OCI-LY7 (cell line): Measurements from ENCODE around the gene SLC37A2. TPM values are rescaled to one million over a fixed set of nuclear protein-coding genes. Genes with fewer than 3 reads are reported as not detected.

Source experiments
- BruUV-seq: library from RNA; stranded (reverse); fragments of 400-500 nt; replicated peaks from 2 replicates; lab custom pipeline; 2021; lab: Mats Ljungman, UMichigan
- CTCF ChIA-PET: fragments of 300-600 bp; sonication (Branson Sonifier 250); formaldehyde crosslinking; loops from one replicate; lab custom pipeline; 2022; ENCODE audit warnings: antibody characterized with exemption; ENCODE audit not compliant: unreplicated experiment; lab: Charles Lee
- POLR2A ChIA-PET: fragments of 300-600 bp; sonication (Branson Sonifier 250); formaldehyde crosslinking; loops from one replicate; lab custom pipeline; 2022; ENCODE audit warnings: antibody characterized with exemption; lab: Charles Lee
- DNase-seq: peaks from one replicate; pipeline ENCODE4 v3.0.0-alpha.2; 2015; ENCODE audit warnings: low spot score
- H2AFZ ChIP-seq: fragments of 200-600 bp; sonication (generic), shearing (Covaris generic); 2 replicates; pipeline ENCODE4 v1.6.1; 2014; ENCODE audit warnings: mild to moderate bottlenecking, antibody characterized with exemption, low read length, moderate library complexity
- H3K27ac ChIP-seq: fragments of 200-600 bp; sonication (generic); 2 replicates; pipeline ENCODE4 v1.5.1; 2014; ENCODE audit warnings: mixed run types, low read depth, mild to moderate bottlenecking, moderate library complexity, low read length, inconsistent platforms; ENCODE audit not compliant: poor library complexity, severe bottlenecking
- H3K36me3 ChIP-seq: fragments of 200-600 bp; sonication (generic); 2 replicates; pipeline ENCODE4 v1.6.1; 2014; ENCODE audit warnings: mild to moderate bottlenecking, antibody characterized with exemption, low read length, moderate library complexity, mixed read lengths; ENCODE audit not compliant: insufficient read depth
- H3K4me1 ChIP-seq: fragments of 200-600 bp; sonication (generic); 2 replicates; pipeline ENCODE4 v1.5.1; 2014; ENCODE audit warnings: mild to moderate bottlenecking, low read length; ENCODE audit not compliant: insufficient read depth, poor library complexity, severe bottlenecking
- H3K4me2 ChIP-seq: fragments of 200-600 bp; sonication (generic); 2 replicates; pipeline ENCODE4 v1.6.1; 2014; ENCODE audit warnings: mild to moderate bottlenecking, low read length
- H3K4me3 ChIP-seq: fragments of 200-600 bp; sonication (generic); 2 replicates; pipeline ENCODE4 v1.5.1; 2014; ENCODE audit warnings: mild to moderate bottlenecking, low read depth, low read length; ENCODE audit not compliant: poor library complexity, severe bottlenecking
- H3K79me2 ChIP-seq: fragments of 200-600 bp; sonication (generic); 2 replicates; pipeline ENCODE4 v1.6.1; 2016; ENCODE audit warnings: low read depth, mild to moderate bottlenecking, low read length, moderate library complexity, mixed read lengths; ENCODE audit not compliant: insufficient read depth
- H3K9me2 ChIP-seq: fragments of 200-600 bp; sonication (generic); 2 replicates; pipeline ENCODE4 v1.6.1; 2016; ENCODE audit warnings: mild to moderate bottlenecking, low read length, mixed read lengths; ENCODE audit not compliant: insufficient read depth
- H3K9me3 ChIP-seq: fragments of 200-600 bp; sonication (generic); 2 replicates; pipeline ENCODE4 v1.6.1; 2014; ENCODE audit warnings: mild to moderate bottlenecking, mixed run types, low read length, mixed read lengths
- H4K20me1 ChIP-seq: fragments of 200-600 bp; sonication (generic); 2 replicates; pipeline ENCODE4 v1.6.1; 2014; ENCODE audit warnings: mild to moderate bottlenecking, antibody characterized with exemption, low read length, moderate library complexity, mixed read lengths; ENCODE audit not compliant: insufficient read depth
- CTCF ChIP-seq: fragments of 200-600 bp; sonication (generic); conservative IDR thresholded peaks from 2 replicates; pipeline ENCODE4 v1.5.1; 2014; ENCODE audit warnings: mild to moderate bottlenecking, antibody characterized with exemption, low read length, moderate library complexity, mixed read lengths
- EZH2phosphoT487 ChIP-seq: fragments of 200-600 bp; sonication (generic); IDR thresholded peaks from 2 replicates; pipeline ENCODE4 v1.6.1; 2018; ENCODE audit warnings: low read depth, borderline replicate concordance, mild to moderate bottlenecking, mixed run types, antibody characterized with exemption, low read length, moderate library complexity, mixed read lengths
- intact Hi-C: fragments of 100-400 bp; cut with micrococcal nuclease; formaldehyde crosslinking; loops from one replicate; pipeline ENCODE4 v1.10.0; 2022; ENCODE audit not compliant: unreplicated experiment
- total RNA-seq, 2 experiments: library from RNA; depleted of rRNA in 1 of 2; stranded (reverse); fragments of >200 nt in 1 of 2; shearing (Covaris generic) in 1 of 2; gene quantifications; 2 replicates each; pipeline ENCODE4 v1.2.3, GENCODE V29; 2014 to 2022

Gene SLC37A2
- total RNA-seq, 2 experiments from 2014 or later = 0.57 to 0.93 TPM

GRCh38 chr11:125123194-125123946, 60.3 kb downstream of the SLC37A2 start:
- TF ChIP-seq CTCF (no peak), EZH2phosphoT487 (no peak)
- intact Hi-C loops = no loop called here
- Histone ChIP-seq H4K20me1 (no peaks in the 10 kb centered on the region), H3K79me2 (no peaks in the 10 kb centered on the region), H3K27ac (no peak overlapping the region), H3K9me2 (no peaks in the 10 kb centered on the region), H3K9me3 (peaks cover 8% of the 10 kb centered on the region; the same call in 1 of the 2 replicates), H3K4me2 (peak overlapping the region; percentile 49), H3K4me3 (peak overlapping the region; percentile 32), H3K36me3 (no peaks in the 10 kb centered on the region), H3K4me1 (peaks cover 4% of the 10 kb centered on the region), H2AFZ (peak overlapping the region; percentile 99)
- CTCF ChIA-PET = interaction anchor here (1.6 to 3.3 kb wide), 2 partner anchors 11 to 33 kb away, joined by 5 to 20 read pairs; partner anchors contain the start of gene TMEM218
- no peak for DNase-seq
- POLR2A ChIA-PET = interaction anchor here (1.5 to 1.9 kb wide), 3 partner anchors 11 to 170 kb away, joined by 5 to 19 read pairs (median 7); partner anchors contain the start of genes CCDC15 and TMEM218
- BruUV-seq = no TSS peak

GRCh38 chr11:125123947-125124617, 61.0 kb downstream of the SLC37A2 start:
- Histone ChIP-seq H3K4me2 (peak overlapping the region; percentile 49), H3K27ac (no peak overlapping the region), H4K20me1 (no peaks in the 10 kb centered on the region), H3K4me1 (peaks cover 4% of the 10 kb centered on the region), H3K9me2 (no peaks in the 10 kb centered on the region), H3K36me3 (no peaks in the 10 kb centered on the region), H3K4me3 (peak overlapping the region; percentile 32), H3K79me2 (no peaks in the 10 kb centered on the region), H2AFZ (peak overlapping the region; percentile 99), H3K9me3 (peaks cover 8% of the 10 kb centered on the region; the same call in 1 of the 2 replicates)
- intact Hi-C loops = no loop called here
- TF ChIP-seq EZH2phosphoT487 = no peak
- peak; percentile 89 for TF ChIP-seq CTCF
- no TSS peak for BruUV-seq
- DNase-seq = peak; percentile 78
- ChIA-PET POLR2A (interaction anchor here (0.6 to 1.9 kb wide), 11 partner anchors 8 to 1947 kb away, joined by 3 to 19 read pairs (median 5); partner anchors contain the start of genes CCDC15 and TMEM218), CTCF (interaction anchor here (0.9 to 3.3 kb wide), 4 partner anchors 11 to 52 kb away, joined by 3 to 20 read pairs (median 4); partner anchors contain the start of gene TMEM218)
